HG03469 (cell line): ENCODE measurements around the gene LRP6.

Experiments used
- ATAC-seq: cut with Tn5 transposase; IDR thresholded peaks from one replicate; pipeline ENCODE4 v1.9.1; 2021; ENCODE audit warnings: mild to moderate bottlenecking, moderate library complexity, moderate number of reproducible peaks; ENCODE audit not compliant: unreplicated experiment

The LRP6 gene

DNA sequence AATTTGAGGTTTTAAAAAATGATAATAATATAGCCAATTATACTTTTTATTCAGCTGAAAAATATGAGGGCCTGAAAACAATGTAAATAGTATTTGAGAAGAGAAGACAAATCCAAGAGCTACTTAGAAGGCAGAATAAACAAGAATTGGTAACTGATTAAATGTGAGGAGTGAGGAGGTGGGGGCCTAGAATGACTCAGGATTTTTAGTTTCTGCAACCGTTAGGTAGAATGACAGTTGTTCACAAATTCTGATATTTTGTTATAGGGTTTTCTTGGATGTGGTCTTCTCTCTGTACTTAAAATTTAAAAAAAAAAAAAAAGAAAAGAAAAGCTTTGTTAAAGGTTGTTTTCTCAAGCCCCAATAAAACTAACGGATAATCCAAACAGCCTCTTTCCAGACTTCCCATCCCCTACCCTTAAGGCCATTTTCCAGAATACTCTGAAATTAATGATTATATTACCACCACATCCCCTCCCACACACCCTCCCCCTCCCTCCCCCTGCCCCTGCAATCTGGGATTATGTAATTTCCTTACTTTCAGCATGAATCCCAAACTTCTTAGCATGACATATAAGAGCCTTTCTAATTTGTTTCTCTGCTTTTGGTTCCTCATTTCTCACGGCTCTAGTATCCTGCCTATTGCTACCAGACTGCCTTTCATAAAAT, 50.4 kb downstream of the LRP6 start:
- no peak for ATAC-seq

DNA sequence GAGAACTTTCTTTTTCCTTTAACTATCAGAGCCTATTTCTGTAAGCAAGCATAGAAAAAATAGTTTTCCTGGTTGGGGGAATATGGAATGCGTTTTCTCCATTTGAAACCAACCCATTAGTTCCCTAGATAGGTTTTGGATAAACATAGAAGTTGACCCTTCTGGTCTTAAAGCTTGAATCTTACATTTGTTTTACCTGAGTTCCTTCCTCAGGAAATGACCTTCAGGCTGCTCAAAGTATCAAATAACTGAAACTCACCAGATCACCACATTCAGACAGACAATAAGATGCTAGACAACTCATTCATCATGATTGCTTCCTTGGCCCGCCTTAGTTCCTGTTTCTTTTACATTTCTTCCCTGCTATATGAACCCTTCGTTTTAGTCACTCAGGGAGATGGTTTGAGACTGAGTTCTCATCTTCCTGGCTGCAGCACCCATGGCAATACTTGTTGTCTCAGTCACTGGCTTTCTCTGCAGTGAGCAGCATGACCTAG, 52.2 kb downstream of the LRP6 start:
- no peak for ATAC-seq

DNA sequence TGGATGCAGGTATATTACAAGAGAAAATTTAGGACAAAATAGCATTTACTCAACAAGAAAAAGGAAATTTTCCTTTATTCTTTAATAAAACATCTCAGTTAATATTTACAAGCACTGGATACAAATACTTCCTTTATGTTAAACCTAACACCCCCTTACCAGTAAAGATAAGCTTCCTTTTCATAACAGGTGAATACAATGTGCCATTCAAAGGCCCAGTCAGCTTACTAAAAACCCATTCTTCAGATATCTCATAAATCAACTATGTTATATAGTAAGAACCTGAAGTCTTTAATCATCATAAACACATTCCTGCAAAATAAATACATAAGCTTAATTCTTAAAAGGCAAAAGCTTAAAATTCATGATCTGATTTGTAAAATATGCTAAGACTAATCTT, 52.6 kb downstream of the LRP6 start:
- ATAC-seq, result no peak

DNA sequence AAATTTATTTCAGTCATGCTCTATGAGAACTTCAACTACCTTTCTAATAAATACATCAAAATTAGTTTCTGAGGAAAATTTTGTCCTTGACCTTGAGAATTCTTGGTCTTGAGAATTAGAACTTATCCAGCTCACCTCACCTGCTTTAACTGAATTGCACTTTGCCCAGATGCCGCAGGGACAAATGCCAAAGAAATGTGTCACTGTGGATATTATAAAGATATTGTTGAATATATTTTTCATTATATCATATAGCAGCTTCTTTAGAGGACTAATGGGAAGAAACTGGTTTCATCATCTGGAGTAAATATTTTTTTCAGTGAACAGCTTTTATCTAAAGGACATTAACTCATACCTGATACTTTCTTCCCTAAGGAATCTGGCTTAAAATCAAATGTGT, 54.1 kb downstream of the LRP6 start:
- ATAC-seq, result no peak

DNA sequence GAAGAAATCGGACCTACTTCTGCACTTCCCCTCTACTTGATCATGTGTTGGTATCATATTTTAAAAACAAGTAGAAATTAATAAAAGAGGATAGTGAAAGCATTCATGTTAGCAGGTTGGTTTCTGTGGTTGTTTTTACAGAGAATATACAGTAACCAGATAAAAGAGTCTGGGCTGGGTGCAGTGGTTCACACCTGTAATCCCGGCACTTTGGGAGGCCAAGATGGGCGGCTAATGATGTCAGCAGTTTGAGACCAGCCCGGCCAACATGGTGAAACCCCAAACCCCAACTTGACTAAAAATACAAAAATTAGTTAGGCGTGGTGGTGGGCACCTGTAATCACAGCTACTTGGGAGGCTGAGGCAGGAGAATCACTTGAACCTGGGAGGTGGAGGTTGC, 55.9 kb downstream of the LRP6 start:
- no peak for ATAC-seq

DNA sequence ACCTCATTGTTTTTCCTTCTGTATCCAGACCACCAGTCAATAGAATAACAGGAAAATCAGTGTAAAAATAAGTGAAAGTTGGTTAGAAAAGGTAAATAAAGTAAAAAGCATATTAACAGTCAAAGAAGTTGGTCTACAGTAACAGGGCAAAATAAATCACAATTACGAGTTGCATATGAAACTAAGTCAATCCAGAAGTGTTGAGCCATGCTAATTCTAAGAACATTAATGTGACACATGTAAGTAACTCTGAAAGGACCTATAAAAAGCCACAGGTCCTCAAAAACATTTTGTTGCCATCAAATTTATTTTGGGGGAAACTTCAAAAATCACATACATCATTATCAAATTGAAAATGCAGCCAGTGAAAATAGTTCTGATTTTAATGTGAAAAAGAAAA, 56.4 kb downstream of the LRP6 start:
- ATAC-seq, result no peak

DNA sequence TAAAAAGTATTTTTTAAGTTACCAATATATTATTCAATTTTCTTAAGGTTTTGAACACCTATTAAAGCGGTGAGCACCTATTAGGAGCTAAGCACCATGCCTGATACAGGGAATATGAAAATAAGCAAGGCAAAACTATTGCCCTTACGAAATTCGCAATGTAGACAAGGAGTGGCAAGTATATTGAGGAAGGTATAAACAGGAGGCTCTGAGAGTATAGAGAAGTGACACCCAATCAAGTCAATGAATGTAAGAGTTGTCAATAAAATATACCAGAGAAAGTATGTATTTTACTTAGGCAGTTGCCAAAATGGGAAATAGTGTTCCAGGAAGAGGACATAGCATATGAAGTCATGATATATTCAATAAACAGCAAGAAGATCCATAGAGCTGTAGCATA, 57.2 kb downstream of the LRP6 start:
- no peak for ATAC-seq

DNA sequence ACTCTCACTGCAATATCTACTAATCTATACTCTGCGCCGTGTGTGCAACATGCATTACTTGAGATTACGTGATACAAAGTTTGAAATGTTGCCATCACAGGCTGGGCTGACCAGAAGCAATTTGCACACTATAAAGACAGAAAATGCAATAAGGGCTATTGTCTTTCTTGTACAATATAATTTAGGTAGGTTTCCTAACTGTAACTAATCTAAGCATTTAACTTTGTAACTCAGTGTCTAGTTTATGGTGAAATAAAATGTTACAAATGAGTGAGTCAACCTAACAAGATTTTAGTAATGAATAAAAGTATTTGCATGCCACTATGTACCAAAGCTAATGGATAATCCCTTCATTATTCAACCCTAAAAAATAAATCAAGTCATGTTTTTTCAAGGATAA, 57.8 kb downstream of the LRP6 start:
- no peak for ATAC-seq

DNA sequence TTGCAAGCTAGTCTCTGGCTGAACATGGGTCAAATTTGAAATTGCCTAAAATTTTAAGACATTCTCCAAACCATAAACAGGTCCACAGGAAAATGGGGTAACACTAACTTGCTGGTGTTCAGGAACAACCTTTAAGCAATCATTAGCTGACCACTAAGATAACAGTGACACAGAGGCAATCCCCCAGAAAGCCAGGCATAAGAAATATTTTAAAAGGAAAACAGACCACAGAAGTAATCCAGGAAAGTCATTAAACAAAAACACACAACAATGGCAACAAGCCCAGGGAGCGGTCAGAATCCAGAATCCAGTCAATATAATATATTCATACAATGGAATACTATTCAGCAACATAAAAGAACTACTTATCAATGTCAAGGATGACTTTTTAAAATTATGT, 59.1 kb downstream of the LRP6 start:
- no peak for ATAC-seq

DNA sequence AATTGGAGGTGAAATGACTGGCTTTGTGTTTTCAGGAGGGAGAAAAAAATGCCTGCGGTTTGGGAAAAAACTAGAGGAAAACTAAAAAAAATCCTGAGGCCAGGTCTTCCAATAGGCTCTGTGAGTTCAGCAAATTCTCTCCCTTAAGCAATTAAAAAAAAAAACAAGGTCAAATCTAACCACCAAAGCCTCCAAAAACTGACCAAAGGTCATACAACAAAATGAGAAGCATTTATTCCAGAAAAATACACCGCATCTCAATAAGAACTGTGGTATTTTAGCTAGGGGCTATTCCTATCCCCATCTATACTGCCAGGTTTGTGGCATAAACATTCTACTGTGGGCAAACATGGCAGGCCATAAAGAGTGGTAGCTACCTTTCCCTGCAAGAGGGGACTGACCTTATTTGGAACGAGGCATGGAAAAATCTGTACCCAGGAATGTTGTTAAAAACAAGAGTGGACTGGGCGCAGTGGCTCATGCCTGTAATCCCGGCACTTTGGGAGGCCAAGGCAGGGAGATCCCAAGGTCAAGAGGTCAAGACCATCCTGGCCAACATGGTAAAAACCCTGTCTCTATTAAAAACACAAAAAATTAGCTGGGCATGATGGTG, 60.0 kb downstream of the LRP6 start:
- no peak for ATAC-seq

DNA sequence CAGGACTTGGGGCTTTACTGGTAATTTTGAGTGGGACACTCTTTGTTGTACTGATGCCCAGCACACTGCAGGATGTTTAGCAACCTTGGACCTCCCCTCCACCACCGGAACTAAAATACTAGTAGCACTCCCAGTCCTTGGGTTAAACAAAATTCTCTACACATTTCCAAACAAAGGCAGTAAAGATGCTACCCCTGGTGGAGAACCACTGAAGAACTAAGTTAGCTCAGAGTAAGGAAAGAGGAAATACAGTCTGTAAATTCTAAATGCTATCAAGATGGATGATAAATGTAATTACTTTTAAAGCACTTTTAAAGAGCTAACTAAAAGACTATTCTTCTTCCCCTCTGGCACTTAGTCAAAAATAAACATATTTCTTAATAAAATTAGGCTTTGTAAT, 64.1 kb downstream of the LRP6 start:
- ATAC-seq, result no peak

DNA sequence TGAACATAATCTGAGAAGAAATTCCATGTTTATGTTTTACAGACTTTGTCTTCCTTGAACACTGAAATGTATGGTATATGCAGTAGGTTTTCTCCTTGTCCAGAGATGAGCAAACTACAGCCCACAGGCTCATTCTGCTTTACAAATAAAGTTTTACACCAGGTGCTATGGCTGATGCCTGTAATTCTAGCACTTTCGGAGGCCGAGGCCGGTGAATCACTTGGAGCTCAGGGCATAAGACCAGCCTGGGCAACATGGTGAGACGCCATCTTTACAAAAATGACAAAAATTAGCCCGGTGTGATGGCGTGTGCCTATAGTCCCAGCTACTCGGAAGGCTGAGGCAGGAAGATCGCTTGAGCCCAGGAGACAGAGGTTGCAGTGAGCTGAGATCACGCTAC, 64.7 kb downstream of the LRP6 start:
- ATAC-seq, result no peak

DNA sequence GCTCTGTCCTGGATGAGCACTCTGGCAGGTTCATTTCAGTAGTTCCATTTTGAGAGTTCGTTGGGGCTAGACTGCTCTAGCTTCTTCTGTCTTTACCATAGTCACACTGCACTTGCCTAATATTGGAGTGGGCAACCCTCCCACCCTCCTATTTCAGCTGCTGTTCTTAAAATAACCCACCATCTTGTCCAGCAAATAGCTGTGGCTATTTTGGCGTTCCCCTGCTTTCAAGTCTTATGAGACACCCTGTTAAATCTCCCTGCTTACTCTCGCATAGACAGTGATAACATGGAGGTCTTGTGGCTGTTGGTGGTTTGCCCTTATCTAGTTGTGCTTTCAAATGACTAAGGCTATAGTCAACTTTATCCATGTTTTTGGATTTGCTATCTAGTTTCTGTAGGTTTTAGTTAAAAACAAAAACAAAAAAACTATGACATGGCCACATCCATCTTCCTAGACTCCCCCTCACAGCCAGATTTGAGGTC, 65.5 kb downstream of the LRP6 start:
- no peak for ATAC-seq

DNA sequence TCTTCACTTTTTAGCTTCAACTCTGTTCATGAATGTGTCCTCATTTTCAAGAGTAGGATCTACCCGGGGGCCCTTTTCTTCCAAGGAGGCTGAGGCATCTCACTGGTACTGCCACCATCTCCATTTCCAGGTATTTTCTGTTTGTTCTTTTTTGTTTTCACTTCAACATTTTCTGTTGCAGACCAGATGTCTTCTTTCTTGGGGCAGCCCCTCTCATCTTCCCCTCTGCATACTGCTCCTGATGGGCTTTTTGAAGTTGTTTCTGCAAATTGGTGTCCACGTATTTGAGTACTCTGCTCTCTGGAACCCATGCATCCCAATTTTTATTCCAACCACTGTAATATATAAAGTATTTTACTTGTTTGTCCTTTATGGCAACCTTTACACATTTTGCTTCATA, 66.5 kb downstream of the LRP6 start:
- ATAC-seq, result no peak

DNA sequence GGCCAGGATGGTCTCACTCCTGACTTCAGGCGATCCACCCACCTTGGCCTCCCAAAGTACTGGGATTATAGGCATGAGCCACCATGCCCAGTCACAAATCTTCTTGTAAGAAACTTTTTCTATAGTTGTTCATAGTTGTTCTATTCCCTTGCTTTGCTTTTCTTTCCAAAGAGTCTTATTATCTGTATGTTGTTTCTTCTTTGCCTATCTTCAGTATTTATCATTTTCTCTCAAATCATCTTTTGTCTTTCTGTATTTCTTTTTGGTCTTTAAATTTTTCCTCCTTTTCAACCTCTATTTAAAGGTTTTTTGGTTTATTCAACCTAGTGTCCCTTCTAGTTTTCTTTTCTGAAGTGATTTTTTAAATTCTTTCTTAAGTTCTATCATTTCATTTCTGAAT, 68.7 kb downstream of the LRP6 start:
- ATAC-seq, result no peak

DNA sequence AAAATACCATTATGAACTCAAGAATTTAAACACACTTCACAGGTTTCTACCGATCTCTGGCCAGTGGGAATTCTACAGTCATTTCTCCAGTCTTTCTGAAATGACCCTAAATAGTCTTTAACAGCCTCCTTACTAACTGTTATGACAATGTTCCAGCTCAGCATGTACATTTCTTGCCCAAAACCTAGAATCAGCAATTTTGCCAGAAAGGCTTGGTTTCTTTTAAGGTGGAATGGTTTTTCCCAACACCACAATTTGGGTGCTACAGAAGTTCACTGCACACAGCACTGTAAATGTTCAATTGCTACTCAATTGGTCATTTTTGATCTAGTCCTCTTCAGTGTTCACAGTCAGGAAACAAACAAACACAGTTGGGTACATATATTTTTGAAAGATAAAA, 69.7 kb downstream of the LRP6 start:
- ATAC-seq, result no peak

DNA sequence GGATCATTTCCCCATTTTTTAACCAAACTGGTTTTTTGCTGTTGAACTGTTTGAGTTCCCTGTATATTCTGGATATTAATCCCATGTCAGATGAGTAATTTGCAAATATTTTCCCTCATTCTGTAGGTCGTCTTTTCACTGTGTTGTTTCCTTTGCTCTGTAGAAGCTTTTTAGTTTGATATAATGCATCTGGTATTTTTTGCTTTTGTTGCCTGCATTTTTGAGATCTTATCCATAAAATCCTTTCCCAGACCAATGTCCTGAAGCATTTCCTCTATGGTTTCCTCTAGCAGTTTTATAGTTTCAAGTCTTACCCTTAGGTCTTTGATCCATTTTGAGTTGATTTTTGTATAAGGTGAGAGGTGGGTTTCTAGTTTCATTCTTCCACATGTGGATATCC, 71.3 kb downstream of the LRP6 start:
- ATAC-seq, result no peak

DNA sequence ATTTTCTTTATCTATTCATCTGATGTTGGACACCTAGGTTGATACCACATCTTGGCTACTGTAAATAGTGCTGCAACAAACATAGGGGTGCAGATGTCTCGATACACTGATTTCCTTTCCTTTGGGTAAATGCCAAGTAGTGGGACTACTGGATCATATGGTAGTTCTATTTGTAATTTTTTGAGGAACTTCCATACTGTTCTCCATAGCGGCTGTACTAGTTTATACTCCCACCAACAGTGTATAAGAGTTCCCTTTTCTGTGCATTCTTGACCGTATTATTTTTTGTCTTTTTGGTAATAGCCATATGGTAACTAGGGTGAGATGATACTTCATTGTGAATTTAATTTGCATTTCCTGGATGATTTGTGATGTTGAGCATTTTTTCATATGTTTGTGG, 71.8 kb downstream of the LRP6 start:
- ATAC-seq, result no peak

DNA sequence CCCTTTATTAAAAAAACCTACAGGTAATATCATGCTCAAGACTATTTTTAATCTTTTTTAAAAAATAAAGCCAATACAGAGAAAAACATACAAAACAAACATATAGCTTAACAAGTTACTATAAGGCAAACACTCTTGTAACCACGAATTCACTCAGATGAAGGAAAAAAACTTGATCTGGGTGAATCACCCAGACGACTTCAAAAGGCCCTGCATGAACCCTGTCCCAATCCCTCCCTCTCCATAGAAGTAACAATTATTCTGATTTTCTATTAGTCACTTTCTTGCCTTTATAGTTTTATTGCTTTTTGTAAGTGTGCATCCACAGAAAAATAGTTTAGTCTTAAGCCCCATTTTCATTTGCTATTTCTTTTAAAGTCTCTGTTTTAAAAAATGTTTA, 72.6 kb downstream of the LRP6 start:
- ATAC-seq, result no peak

DNA sequence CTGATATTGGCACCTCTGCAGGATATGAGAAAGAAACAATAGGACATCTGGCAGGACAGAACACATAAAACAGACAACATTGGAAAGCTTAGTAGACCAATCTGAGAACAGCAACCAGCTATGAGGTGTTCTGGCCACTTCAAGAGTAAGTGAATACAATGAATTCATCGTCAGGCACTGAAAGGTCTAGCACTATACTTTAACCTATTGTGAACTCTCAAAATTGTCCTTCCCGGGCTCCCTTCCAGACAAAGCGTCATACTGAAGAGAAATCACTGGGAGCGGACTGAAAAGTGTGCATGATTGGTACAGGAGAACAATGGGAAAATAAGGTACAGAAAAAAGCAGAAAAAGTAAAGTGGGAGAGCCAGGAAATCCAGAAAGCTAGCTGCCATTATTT, 75.8 kb downstream of the LRP6 start:
- no peak for ATAC-seq

DNA sequence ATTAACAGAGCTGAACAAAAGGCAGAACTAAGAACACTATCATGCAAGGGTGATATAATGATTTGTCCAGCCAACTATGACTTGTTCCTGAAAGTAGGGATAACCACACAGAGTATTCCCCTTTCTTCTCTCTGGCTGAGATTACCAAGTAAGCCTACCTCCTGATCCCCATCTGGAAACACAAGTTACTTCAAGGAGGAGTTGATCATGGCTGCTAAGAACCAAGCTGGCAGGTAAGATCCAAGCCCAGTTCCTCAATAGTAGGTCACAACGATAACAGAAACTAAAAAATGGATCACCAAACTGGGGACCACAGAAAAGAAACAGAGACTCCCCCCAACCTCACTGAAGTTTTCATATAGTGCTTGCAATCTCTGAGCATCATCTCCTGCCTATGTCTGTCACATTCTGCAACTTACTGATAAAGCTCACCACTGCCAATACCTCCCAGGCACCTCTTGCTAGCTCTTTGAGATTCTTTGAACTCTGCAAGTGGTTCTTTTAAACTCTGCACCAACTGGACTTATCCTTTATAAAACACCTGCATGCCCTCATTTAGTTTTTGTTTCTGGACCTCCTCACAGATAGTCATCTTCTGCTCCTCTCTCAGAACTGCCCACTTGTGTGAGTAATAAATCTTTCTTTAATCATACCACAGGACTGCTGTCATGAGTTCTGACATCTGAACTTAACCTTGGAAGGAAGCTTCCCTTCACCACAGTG, 76.6 kb downstream of the LRP6 start:
- ATAC-seq, result no peak

DNA sequence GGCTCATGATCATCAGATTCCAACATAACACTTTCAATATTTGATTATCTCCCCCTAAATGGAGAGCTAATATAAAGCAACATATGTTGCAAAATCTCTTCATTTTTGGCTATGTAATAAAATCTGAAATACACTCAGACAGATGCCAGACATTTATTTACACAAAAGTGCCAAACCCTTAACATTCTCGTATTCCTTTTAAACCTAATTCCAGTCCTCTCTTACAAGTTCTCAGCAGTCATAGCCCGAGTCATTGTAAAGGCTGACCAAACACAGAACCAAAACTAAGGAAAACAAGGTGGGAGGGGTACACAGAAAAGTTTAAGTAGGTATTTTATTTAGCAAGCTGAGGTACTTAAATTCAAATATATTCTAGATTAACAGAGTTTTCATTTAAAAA, 81.4 kb downstream of the LRP6 start:
- ATAC-seq, result no peak
